Renal pelvis (tissue), 4 donors: ENCODE data around the gene COBLL1. TPM values are rescaled to one million over a fixed set of nuclear protein-coding genes. Genes with fewer than 3 reads are reported as not detected.

Experiments
- DNase-seq: peaks from one replicate; pipeline ENCODE4 v3.0.0-alpha.2; 2013
- polyA plus RNA-seq, 3 donors: library from polyadenylated mRNA; unstranded; fragments of 120-200 nt; gene quantifications; one replicate each; pipeline ENCODE4 v1.2.1, GENCODE V29; 2013; ENCODE audit not compliant: insufficient read length in 3 of 3

Gene COBLL1
- polyA plus RNA-seq, 3 donors: 103 to 160 (median 119) TPM

DNA sequence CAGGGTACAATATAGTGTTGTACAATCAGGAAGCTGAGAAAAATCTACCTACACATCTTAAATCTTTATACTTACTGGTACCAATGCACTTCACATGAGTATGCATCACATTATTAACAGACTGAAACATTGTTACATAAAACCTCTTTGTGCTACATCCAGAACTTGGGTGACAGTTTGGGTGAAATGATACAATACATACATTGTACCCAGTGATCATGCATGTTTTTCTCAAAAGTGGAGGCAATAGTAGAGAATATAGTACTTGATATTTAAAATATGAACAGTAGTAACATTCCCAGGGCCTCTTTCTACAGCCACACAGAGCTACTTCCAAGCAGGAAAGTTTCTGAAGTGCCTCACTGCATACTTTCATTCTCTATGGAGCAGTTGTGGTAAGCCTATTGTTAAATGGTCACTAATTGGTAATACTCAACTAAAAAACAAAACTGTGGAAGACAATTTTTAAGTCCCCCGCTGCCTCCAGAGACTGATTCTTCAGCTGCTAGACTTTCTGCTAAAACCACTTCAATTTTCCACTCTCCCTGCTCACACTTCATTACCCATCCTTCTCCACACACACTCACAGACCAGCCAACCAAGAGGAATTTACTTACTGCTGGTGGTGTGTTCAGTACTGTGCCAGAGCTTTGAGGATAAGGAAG, 197.5 kb downstream of the COBLL1 start:
- no peak for DNase-seq

GRCh38 chr2:164642946-164643555, 198.6 kb downstream of the COBLL1 start:
- DNase-seq: no peak

DNA sequence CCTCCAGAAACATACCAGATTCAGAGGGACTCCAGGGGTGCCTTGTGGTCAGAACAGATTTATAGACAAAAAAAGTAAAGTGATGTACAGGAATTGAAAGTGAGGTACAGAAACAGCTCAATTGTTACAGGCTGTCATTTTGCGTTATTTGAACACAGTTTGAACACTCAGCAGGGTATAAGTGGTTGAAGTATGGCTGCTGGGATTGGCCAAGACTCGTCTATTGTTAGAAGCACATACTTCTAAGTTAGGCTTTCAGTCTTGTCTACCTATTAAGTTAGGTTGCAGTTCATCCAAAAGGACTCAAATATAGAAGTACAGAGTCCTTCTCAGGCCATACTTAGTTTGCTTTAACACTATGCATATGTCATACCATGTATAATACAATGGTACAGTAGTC, 199.4 kb downstream of the COBLL1 start:
- no peak for DNase-seq

Other genes with a start within 250 kb of the COBLL1 start
- gene GRB14, start 220.3 kb downstream of the COBLL1 start, polyA plus RNA-seq: 10 to 100 TPM; 44.8 to 60.4 (median 55.2) TPM
- 10 to 100 TPM in 2 of 3 donors, 1 to 10 TPM in 1; 5.3 to 16.3 (median 13.9) TPM for gene SLC38A11, start 113.7 kb upstream of the COBLL1 start, polyA plus RNA-seq